Astrocyte (in vitro differentiated cells and primary cell): ENCODE measurements around the gene SS18. TPM values are rescaled to one million over a fixed set of nuclear protein-coding genes. Genes with fewer than 3 reads are reported as not detected.
A peak's percentile ranks its signal among the peaks of the same experiment; 100 is the strongest.
"Not testable (repeated sequence)": the region's sequence is repeated elsewhere in the genome, so short reads cannot be mapped to it uniquely, and the experiment has no call there.

Experiments used
- DNase-seq: peaks from one replicate; pipeline ENCODE4 v3.0.0-alpha.2; 2010; ENCODE audit warnings: low read depth
- FAIRE-seq: peaks from 2 replicates; lab custom pipeline; 2011; peaks lifted over from hg19 to GRCh38; lab: Jason Lieb, UNC
- H2AFZ ChIP-seq: 2 replicates; pipeline ENCODE4 v1.6.0; 2012; ENCODE audit warnings: low read depth, low read length, inconsistent platforms
- H3K27ac ChIP-seq: 2 replicates; pipeline ENCODE4 v1.5.1; 2011; ENCODE audit warnings: low read depth, low read length, inconsistent platforms
- H3K27me3 ChIP-seq: 2 replicates; pipeline ENCODE4 v1.6.0; 2011; ENCODE audit warnings: low read length, inconsistent platforms; ENCODE audit not compliant: insufficient read depth
- H3K36me3 ChIP-seq: 2 replicates; pipeline ENCODE4 v1.5.1; 2011; ENCODE audit warnings: low read length, inconsistent platforms; ENCODE audit not compliant: insufficient read depth
- H3K4me1 ChIP-seq: 2 replicates; pipeline ENCODE4 v1.5.1; 2011; ENCODE audit warnings: low read length, inconsistent platforms; ENCODE audit not compliant: insufficient read depth
- H3K4me2 ChIP-seq: 2 replicates; pipeline ENCODE4 v1.6.0; 2012; ENCODE audit warnings: low read length, inconsistent platforms
- H3K4me3 ChIP-seq: 2 replicates; pipeline ENCODE4 v1.5.1; 2011; ENCODE audit warnings: low read depth, mild to moderate bottlenecking, low read length, inconsistent platforms; ENCODE audit not compliant: insufficient read depth
- H3K79me2 ChIP-seq: 2 replicates; pipeline ENCODE4 v1.6.0; 2012; ENCODE audit warnings: mild to moderate bottlenecking, low read length, inconsistent platforms; ENCODE audit not compliant: insufficient read depth
- H3K9ac ChIP-seq: 2 replicates; pipeline ENCODE4 v1.6.0; 2012; ENCODE audit warnings: mild to moderate bottlenecking, low read length, inconsistent platforms
- H3K9me3 ChIP-seq: 2 replicates; pipeline ENCODE4 v1.5.1; 2012; ENCODE audit warnings: low read depth, mild to moderate bottlenecking, low read length, inconsistent platforms; ENCODE audit not compliant: insufficient read depth
- H4K20me1 ChIP-seq: 2 replicates; pipeline ENCODE4 v1.6.0; 2012; ENCODE audit warnings: low read length, inconsistent platforms; ENCODE audit not compliant: insufficient read depth
- H3K27ac Mint-ChIP-seq: one replicate; pipeline ENCODE4 v1.8.0; 2021; ENCODE audit warnings: mild to moderate bottlenecking, mixed read lengths; ENCODE audit not compliant: unreplicated experiment
- H3K27me3 Mint-ChIP-seq: one replicate; pipeline ENCODE4 v1.8.0; 2021; ENCODE audit warnings: low read depth, mixed read lengths; ENCODE audit not compliant: unreplicated experiment
- H3K36me3 Mint-ChIP-seq: one replicate; pipeline ENCODE4 v1.8.0; 2021; ENCODE audit warnings: low read depth, mixed read lengths; ENCODE audit not compliant: unreplicated experiment
- H3K4me1 Mint-ChIP-seq: one replicate; pipeline ENCODE4 v1.8.0; 2021; ENCODE audit warnings: low read depth, mixed read lengths; ENCODE audit not compliant: unreplicated experiment
- H3K4me3 Mint-ChIP-seq: one replicate; pipeline ENCODE4 v1.8.0; 2021; ENCODE audit warnings: mild to moderate bottlenecking, moderate library complexity, mixed read lengths; ENCODE audit not compliant: unreplicated experiment
- H3K9me3 Mint-ChIP-seq: one replicate; pipeline ENCODE4 v1.8.0; 2021; ENCODE audit warnings: mild to moderate bottlenecking, mixed read lengths; ENCODE audit not compliant: unreplicated experiment
- CTCF ChIP-seq: IDR thresholded peaks from 2 replicates; pipeline ENCODE4 v1.5.1; 2011; ENCODE audit warnings: low read depth, mild to moderate bottlenecking, inconsistent platforms, low read length, moderate library complexity; ENCODE audit not compliant: insufficient read depth
- EZH2 ChIP-seq: IDR thresholded peaks from 2 replicates; pipeline ENCODE4 v1.6.1; 2012; ENCODE audit warnings: mild to moderate bottlenecking, low read length, inconsistent platforms; ENCODE audit not compliant: insufficient read depth
- total RNA-seq: library from RNA; stranded (reverse); gene quantifications from 2 replicates; pipeline ENCODE4 v1.2.1, GENCODE V29; 2021

SS18 gene
- total RNA-seq, 1 donor from 2014 or later, result 120 TPM

DNA sequence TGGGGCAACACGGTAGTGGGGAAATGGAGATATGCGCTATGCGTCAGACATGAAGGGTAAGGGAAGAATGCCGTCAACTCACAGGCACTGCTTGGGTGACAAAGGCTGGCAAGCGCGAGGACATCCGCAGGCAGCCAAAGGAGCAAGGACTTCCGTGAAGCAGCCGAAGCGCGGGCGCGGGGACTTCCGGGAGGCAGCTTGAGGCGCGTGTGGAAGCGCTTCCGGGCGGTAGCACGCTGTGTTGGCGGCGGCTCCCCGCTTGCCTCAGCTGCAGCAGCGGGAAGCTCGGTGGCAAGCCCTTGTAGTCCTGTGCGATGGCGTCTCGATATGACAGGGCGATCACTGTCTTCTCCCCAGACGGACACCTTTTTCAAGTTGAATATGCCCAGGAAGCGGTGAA lies 43.2 kb upstream of the SS18 start, which contains the start of gene PSMA8:
TSS of gene PSMA8 (plus strand) at position 218 of the 400 bp plus-strand sequence. CDS start at position 315, 97 bp downstream.
- H3K4me1 Mint-ChIP-seq, result no peaks in the 10 kb centered on the region
- Histone ChIP-seq H3K4me2 (no peak within 1 kb of the TSS), H3K27me3 (no peaks in the 10 kb centered on the region), H4K20me1 (no peaks in the 10 kb centered on the region), H3K36me3 (no peaks in the 10 kb centered on the region), H2AFZ (peak within 1 kb of the TSS; percentile 26), H3K4me3 (no peak within 1 kb of the TSS), H3K79me2 (no peaks in the 10 kb centered on the region), H3K9ac (no peak within 1 kb of the TSS), H3K27ac (no peak within 1 kb of the TSS), H3K9me3 (no peaks in the 10 kb centered on the region), H3K4me1 (no peaks in the 10 kb centered on the region)
- no peak for DNase-seq
- no peaks in the 10 kb centered on the region for H3K27me3 Mint-ChIP-seq
- no peak within 1 kb of the TSS for H3K27ac Mint-ChIP-seq
- TF ChIP-seq CTCF (no peak), EZH2 (no peak)
- FAIRE-seq, result no peak
- H3K4me3 Mint-ChIP-seq, result no peak within 1 kb of the TSS
- H3K36me3 Mint-ChIP-seq, result no peaks in the 10 kb centered on the region
- H3K9me3 Mint-ChIP-seq, result no peaks in the 10 kb centered on the region

DNA sequence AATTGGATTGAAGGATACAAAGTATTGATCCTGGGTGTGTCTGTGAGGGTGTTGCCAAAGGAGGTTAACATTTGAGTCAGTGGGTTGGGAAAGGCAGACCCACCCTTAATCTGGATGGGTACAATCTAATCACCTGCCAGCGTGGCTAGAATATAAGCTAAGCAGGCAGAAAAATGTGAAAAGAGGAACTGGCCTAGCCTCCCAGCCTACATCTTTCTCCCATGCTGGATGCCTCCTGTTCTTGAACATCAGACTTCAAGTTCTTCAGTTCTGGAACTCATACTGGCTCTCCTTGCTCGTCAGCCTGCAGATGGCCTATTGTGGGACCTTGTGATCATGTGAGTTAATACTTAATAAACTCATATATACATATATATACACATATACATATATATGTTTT lies 37.8 kb upstream of the SS18 start:
- not testable (repeated sequence) for H3K4me1 Mint-ChIP-seq, H3K9me3 ChIP-seq, H3K9me3 Mint-ChIP-seq, H3K27ac ChIP-seq, H3K4me2 ChIP-seq, H3K79me2 ChIP-seq, H4K20me1 ChIP-seq, H3K36me3 ChIP-seq, H3K27me3 ChIP-seq, H3K4me3 Mint-ChIP-seq, H3K9ac ChIP-seq, FAIRE-seq, H3K4me3 ChIP-seq, DNase-seq, H2AFZ ChIP-seq, H3K27ac Mint-ChIP-seq, H3K36me3 Mint-ChIP-seq, H3K27me3 Mint-ChIP-seq, H3K4me1 ChIP-seq

- Histone ChIP-seq H3K79me2 (no peaks in the 10 kb centered on the region), H3K4me1 (no peaks in the 10 kb centered on the region), H3K9me3 (no peaks in the 10 kb centered on the region), H3K27me3 (no peaks in the 10 kb centered on the region), H3K9ac (no peak overlapping the region), H2AFZ (no peak overlapping the region), H3K27ac (no peak overlapping the region), H3K36me3 (no peaks in the 10 kb centered on the region), H3K4me3 (no peak overlapping the region), H3K4me2 (no peak overlapping the region), H4K20me1 (no peaks in the 10 kb centered on the region)
- TF ChIP-seq CTCF (no peak), EZH2 (no peak)
- Mint-ChIP-seq H3K4me1 (no peaks in the 10 kb centered on the region), H3K27me3 (no peaks in the 10 kb centered on the region), H3K9me3 (peaks cover 4% of the 10 kb centered on the region), H3K36me3 (no peaks in the 10 kb centered on the region), H3K27ac (no peak overlapping the region), H3K4me3 (no peak overlapping the region)
- FAIRE-seq (no peak), DNase-seq (no peak)
Observed at GRCh38 chr18:26127786-26128185, 37.4 kb upstream of the SS18 start.

DNA sequence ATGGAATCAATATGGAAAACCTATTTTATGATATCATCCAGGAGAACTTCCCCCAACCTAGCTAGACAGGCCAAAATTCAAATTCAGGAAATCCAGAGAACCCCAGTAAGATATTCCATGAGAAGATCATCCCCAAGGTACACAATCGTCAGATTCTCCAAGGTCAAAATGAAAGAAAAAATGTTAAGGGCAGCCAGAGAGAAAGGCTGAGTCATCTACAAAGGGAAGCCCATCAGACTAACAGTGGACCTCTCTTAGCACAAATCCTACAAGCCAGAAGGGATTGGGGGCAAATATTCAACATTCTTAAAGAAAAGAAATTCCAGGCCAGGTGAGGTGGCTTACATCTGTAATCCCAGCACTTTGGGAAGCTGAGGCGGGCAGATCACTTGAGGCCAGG lies 31.6 kb upstream of the SS18 start:
- H4K20me1 ChIP-seq, H3K9me3 ChIP-seq, FAIRE-seq, H3K4me3 ChIP-seq, H2AFZ ChIP-seq, H3K9me3 Mint-ChIP-seq, H3K79me2 ChIP-seq, H3K27me3 Mint-ChIP-seq, H3K4me2 ChIP-seq, H3K4me1 ChIP-seq, H3K36me3 Mint-ChIP-seq, H3K36me3 ChIP-seq, H3K27ac ChIP-seq, H3K27me3 ChIP-seq, H3K9ac ChIP-seq, H3K27ac Mint-ChIP-seq, H3K4me3 Mint-ChIP-seq, DNase-seq: not testable (repeated sequence)
- peaks cover 11% of the 10 kb centered on the region for H3K4me1 Mint-ChIP-seq
